Measurements from ENCODE around the gene CMTM2.
A peak's percentile ranks its signal among the peaks of the same experiment; 100 is the strongest.

DNA sequence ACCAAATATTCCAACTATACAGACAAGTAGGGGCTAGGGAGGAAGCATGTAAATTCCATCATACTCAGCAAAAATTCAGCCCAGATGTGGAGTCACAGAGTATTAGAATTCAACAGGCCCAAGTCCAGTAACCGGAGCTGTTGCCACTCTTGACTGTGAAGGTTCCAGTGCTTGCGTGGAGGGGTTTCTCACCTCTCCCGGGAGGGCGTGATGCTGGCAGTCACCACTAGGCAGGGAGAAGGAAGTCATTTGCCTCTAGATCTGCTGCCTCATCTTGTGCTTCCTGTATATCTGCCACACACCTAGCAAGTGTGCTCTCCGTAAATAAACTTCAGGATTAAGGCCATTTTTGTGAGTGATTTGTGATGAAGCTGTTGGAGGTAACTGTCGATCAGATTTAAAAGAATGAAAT lies 27.9 kb upstream of the CMTM2 start:
- TF ChIP-seq, protein P1, sequence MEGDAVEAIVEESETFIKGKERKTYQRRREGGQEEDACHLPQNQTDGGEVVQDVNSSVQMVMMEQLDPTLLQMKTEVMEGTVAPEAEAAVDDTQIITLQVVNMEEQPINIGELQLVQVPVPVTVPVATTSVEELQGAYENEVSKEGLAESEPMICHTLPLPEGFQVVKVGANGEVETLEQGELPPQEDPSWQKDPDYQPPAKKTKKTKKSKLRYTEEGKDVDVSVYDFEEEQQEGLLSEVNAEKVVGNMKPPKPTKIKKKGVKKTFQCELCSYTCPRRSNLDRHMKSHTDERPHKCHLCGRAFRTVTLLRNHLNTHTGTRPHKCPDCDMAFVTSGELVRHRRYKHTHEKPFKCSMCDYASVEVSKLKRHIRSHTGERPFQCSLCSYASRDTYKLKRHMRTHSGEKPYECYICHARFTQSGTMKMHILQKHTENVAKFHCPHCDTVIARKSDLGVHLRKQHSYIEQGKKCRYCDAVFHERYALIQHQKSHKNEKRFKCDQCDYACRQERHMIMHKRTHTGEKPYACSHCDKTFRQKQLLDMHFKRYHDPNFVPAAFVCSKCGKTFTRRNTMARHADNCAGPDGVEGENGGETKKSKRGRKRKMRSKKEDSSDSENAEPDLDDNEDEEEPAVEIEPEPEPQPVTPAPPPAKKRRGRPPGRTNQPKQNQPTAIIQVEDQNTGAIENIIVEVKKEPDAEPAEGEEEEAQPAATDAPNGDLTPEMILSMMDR (IDR thresholded peaks at IDR 0.05) = peak in 1 of 2 donors; percentile 15
- no peak for TF ChIP-seq EP300 (IDR thresholded peaks at IDR 0.05)
- no peak for TF ChIP-seq POLR2AphosphoS5 (IDR thresholded peaks at IDR 0.05)

Measured in suprapubic skin (tissue), 4 donors.